H1 (cell line): ENCODE measurements around the gene PFDN4. TPM values are rescaled to one million over a fixed set of nuclear protein-coding genes. Genes with fewer than 3 reads are reported as not detected.

Experiments used
- CTCF ChIA-PET: fragments of 300-600 bp; sonication (Branson Sonifier 250); formaldehyde crosslinking; loops from one replicate; lab custom pipeline; 2021; ENCODE audit not compliant: partially characterized antibody; lab: Charles Lee
- POLR2A ChIA-PET: fragments of 300-600 bp; sonication (Branson Sonifier 250); formaldehyde crosslinking; loops from one replicate; lab custom pipeline; 2021; ENCODE audit warnings: inconsistent platforms; ENCODE audit not compliant: partially characterized antibody; lab: Charles Lee
- DNase-seq, 2 experiments: peaks; one replicate each; pipeline versions ENCODE4 v3.0.0 to v3.0.0-alpha.2; 2010 to 2022; ENCODE audit warnings: low spot score in 2 of 2, low read depth in 1 of 2, mixed read lengths in 1 of 2
- FAIRE-seq: peaks from 2 replicates; lab custom pipeline; 2011; peaks lifted over from hg19 to GRCh38; lab: Jason Lieb, UNC
- H2AFZ ChIP-seq: 2 replicates; pipeline ENCODE4 v1.8.1; 2012; ENCODE audit warnings: low read length, inconsistent platforms
- H2AK5ac ChIP-seq: 2 replicates; pipeline ENCODE4 v1.6.1; 2013; ENCODE audit warnings: low read depth, low read length
- H2BK120ac ChIP-seq: replicated peaks from 2 replicates; pipeline ENCODE3; 2013; ENCODE audit warnings: low read depth, low read length, inconsistent platforms
- H2BK12ac ChIP-seq: 2 replicates; pipeline ENCODE4 v1.6.1; 2013; ENCODE audit warnings: low read depth, low read length
- H2BK15ac ChIP-seq: 2 replicates; pipeline ENCODE4 v1.6.1; 2013; ENCODE audit warnings: low read length
- H2BK20ac ChIP-seq: 2 replicates; pipeline ENCODE4 v1.6.1; 2013; ENCODE audit warnings: low read length
- H2BK5ac ChIP-seq: 2 replicates; pipeline ENCODE4 v1.6.1; 2013; ENCODE audit warnings: low read depth, low read length
- H3K14ac ChIP-seq: 2 replicates; pipeline ENCODE4 v1.6.1; 2013; ENCODE audit warnings: inconsistent platforms; ENCODE audit not compliant: insufficient read length
- H3K18ac ChIP-seq: 2 replicates; pipeline ENCODE4 v1.6.1; 2013; ENCODE audit warnings: low read length; ENCODE audit errors: extremely low read depth
- H3K23ac ChIP-seq: 2 replicates; pipeline ENCODE4 v1.6.1; 2013; ENCODE audit warnings: inconsistent platforms; ENCODE audit not compliant: insufficient read length
- H3K23me2 ChIP-seq: 2 replicates; pipeline ENCODE4 v1.6.1; 2013; ENCODE audit warnings: low read depth, low read length
- H3K27ac ChIP-seq: 2 replicates; pipeline ENCODE4 v1.6.1; 2011; ENCODE audit warnings: low read depth, low read length, inconsistent platforms
- H3K27me3 ChIP-seq, 4 experiments: replicated peaks in 1 of 4; 1 replicate in 1 of 4; 2 replicates in 3 of 4; pipeline versions ENCODE4 v1.6.1 to v1.8.1; 2011 to 2013; ENCODE audit warnings: low read length in 3 of 4, mild to moderate bottlenecking in 3 of 4, inconsistent platforms in 2 of 4, mixed read lengths in 2 of 4, moderate library complexity in 1 of 4; ENCODE audit not compliant: control insufficient read depth in 3 of 4, insufficient read depth in 3 of 4; ENCODE audit errors: extremely low read depth in 1 of 4
- H3K36me3 ChIP-seq, 4 experiments: 2 replicates each; pipeline versions ENCODE4 v1.6.1 to v1.8.1; 2011 to 2013; ENCODE audit warnings: mild to moderate bottlenecking in 4 of 4, low read length in 3 of 4, moderate library complexity in 2 of 4, control low read depth in 1 of 4, inconsistent platforms in 1 of 4; ENCODE audit not compliant: insufficient read depth in 4 of 4, control insufficient read depth in 2 of 4
- H3K4ac ChIP-seq: replicated peaks from 2 replicates; pipeline ENCODE3; 2013; ENCODE audit warnings: low read length, low read depth, mixed read lengths, inconsistent platforms; ENCODE audit not compliant: insufficient read length
- H3K4me1 ChIP-seq, 4 experiments: replicated peaks in 1 of 4; 1 replicate in 1 of 4; 2 replicates in 3 of 4; pipeline versions ENCODE4 v1.6.1 to v1.8.1; 2011 to 2013; ENCODE audit warnings: low read length in 3 of 4, inconsistent platforms in 2 of 4, mixed read lengths in 1 of 4; ENCODE audit not compliant: insufficient read depth in 4 of 4, control insufficient read depth in 3 of 4
- H3K4me2 ChIP-seq, 2 experiments: 2 replicates each; pipeline versions ENCODE4 v1.6.1 to v1.8.1; 2011 to 2013; ENCODE audit warnings: low read depth in 2 of 2, low read length in 2 of 2, control low read depth in 1 of 2, inconsistent platforms in 1 of 2, mild to moderate bottlenecking in 1 of 2; ENCODE audit not compliant: insufficient read depth in 1 of 2
- H3K4me3 ChIP-seq, 4 experiments: fragments of 200-600, 300-600 bp in 1 of 4; sonication (generic), shearing (Covaris generic), sonication (Bioruptor Twin) in 1 of 4; 2 replicates each; pipeline versions ENCODE4 v1.5.1 to v1.8.1; 2011 to 2016; ENCODE audit warnings: low read length in 4 of 4, low read depth in 3 of 4, control low read depth in 2 of 4, inconsistent platforms in 2 of 4, mild to moderate bottlenecking in 2 of 4, mixed read lengths in 1 of 4, moderate library complexity in 1 of 4; ENCODE audit not compliant: insufficient read depth in 2 of 4; ENCODE audit errors: extremely low read depth in 1 of 4
- H3K56ac ChIP-seq: replicated peaks from 2 replicates; pipeline ENCODE3; 2013; ENCODE audit warnings: low read depth, mild to moderate bottlenecking, mixed read lengths, low read length, inconsistent platforms; ENCODE audit not compliant: insufficient read length
- H3K79me1 ChIP-seq: 2 replicates; pipeline ENCODE4 v1.6.1; 2013; ENCODE audit warnings: low read depth, low read length, control low read depth
- H3K79me2 ChIP-seq, 2 experiments: 2 replicates each; pipeline versions ENCODE4 v1.6.1 to v1.8.1; 2012 to 2013; ENCODE audit warnings: low read length in 2 of 2, mild to moderate bottlenecking in 2 of 2, inconsistent platforms in 1 of 2; ENCODE audit not compliant: insufficient read depth in 2 of 2, control insufficient read depth in 1 of 2
- H3K9ac ChIP-seq, 4 experiments: replicated peaks in 1 of 4; 1 replicate in 1 of 4; 2 replicates in 3 of 4; pipeline versions ENCODE4 v1.6.1 to v1.8.1; 2011 to 2013; ENCODE audit warnings: low read depth in 3 of 4, low read length in 3 of 4, control low read depth in 2 of 4, mild to moderate bottlenecking in 2 of 4, moderate library complexity in 2 of 4, inconsistent platforms in 1 of 4; ENCODE audit errors: extremely low read depth in 1 of 4
- H3K9me3 ChIP-seq, 2 experiments: 2 replicates each; pipeline versions ENCODE4 v1.6.1 to v1.8.1; 2012 to 2013; ENCODE audit warnings: mild to moderate bottlenecking in 2 of 2, moderate library complexity in 2 of 2, control low read depth in 1 of 2, inconsistent platforms in 1 of 2, low read depth in 1 of 2, low read length in 1 of 2, mixed read lengths in 1 of 2; ENCODE audit not compliant: insufficient read depth in 2 of 2
- H4K20me1 ChIP-seq, 2 experiments: replicated peaks in 1 of 2; 2 replicates each; pipeline versions ENCODE3 to v1.8.1; 2011 to 2013; ENCODE audit warnings: inconsistent platforms in 2 of 2, low read length in 2 of 2, mild to moderate bottlenecking in 1 of 2; ENCODE audit not compliant: insufficient read depth in 2 of 2, control insufficient read depth in 1 of 2
- H4K5ac ChIP-seq: 2 replicates; pipeline ENCODE4 v1.6.1; 2013; ENCODE audit warnings: low read length, low read depth, mixed read lengths, inconsistent platforms; ENCODE audit not compliant: insufficient read length
- H4K8ac ChIP-seq: 2 replicates; pipeline ENCODE4 v1.8.0; 2013; ENCODE audit warnings: mild to moderate bottlenecking, moderate library complexity, low read length, inconsistent platforms; ENCODE audit not compliant: insufficient read depth; ENCODE audit errors: extremely low read depth
- H4K91ac ChIP-seq: replicated peaks from 2 replicates; pipeline ENCODE3; 2013; ENCODE audit warnings: low read length, mixed read lengths, inconsistent platforms; ENCODE audit not compliant: insufficient read length
- CREB1 ChIP-seq: IDR thresholded peaks from 2 replicates; pipeline ENCODE4 v1.6.1; 2012; ENCODE audit warnings: inconsistent platforms
- RAD21 ChIP-seq, 2 experiments: IDR thresholded peaks in 1 of 2; conservative IDR thresholded peaks in 1 of 2; 2 replicates each; pipeline ENCODE4 v1.6.1; 2011; ENCODE audit warnings: low read depth in 2 of 2, low read length in 2 of 2, improper control_type of control experiment in 1 of 2, inconsistent platforms in 1 of 2, mild to moderate bottlenecking in 1 of 2, moderate library complexity in 1 of 2
- SAP30 ChIP-seq: fragments of 300-600 bp; sonication (generic); IDR thresholded peaks from 2 replicates; pipeline ENCODE4 v1.7.1; 2012; ENCODE audit warnings: low read length, moderate library complexity, mild to moderate bottlenecking, inconsistent platforms; ENCODE audit not compliant: insufficient read depth, insufficient replicate concordance
- WGBS, 2 experiments: shearing (Covaris generic) in 1 of 2; methylation state at CpG; one replicate each; pipeline versions ENCODE4 v1.1.6 to v1.1.7; 2013 to 2015; ENCODE audit warnings: low lambda C conversion rate in 2 of 2, mixed read lengths in 2 of 2, inconsistent platforms in 1 of 2, low coverage in 1 of 2, missing lambda C conversion rate in 1 of 2; ENCODE audit not compliant: insufficient replicate concordance in 2 of 2, insufficient coverage in 1 of 2, insufficient read length in 1 of 2; ENCODE audit errors: extremely low coverage in 1 of 2, missing lambda C conversion rate in 1 of 2; 5-methylcytosine and 5-hydroxymethylcytosine counted together
- polyA plus RNA-seq, 7 experiments: library from polyadenylated mRNA; depleted of rRNA in 3 of 7; stranded (reverse) in 5 of 7; unstranded in 2 of 7; fragments of >200 nt in 5 of 7; fragments of 200-250 nt in 2 of 7; gene quantifications; 1 replicate in 5 of 7; 2 replicates in 1 of 7; 4 replicates in 1 of 7; pipeline versions ENCODE4 v1.2.1 to v1.2.3, GENCODE V29; 2011 to 2013; ENCODE audit warnings: missing spikeins in 2 of 7, mixed read lengths in 2 of 7
- total RNA-seq: library from RNA; stranded (reverse); fragmentation: NEBNext Ultra II Directional; extraction: Animal tissue kit (Norgen Biotek cat#: 25700); gene quantifications from 2 replicates; pipeline ENCODE4 v1.2.1, GENCODE V29; 2021

The PFDN4 gene
- total and polyA plus RNA-seq, 2 of the 8 experiments (the other 6 are each of a cell fraction or from before 2014, with no cell fraction given) = 41.9 to 96.8 TPM

- Histone ChIP-seq H3K79me2 (no peaks in the 10 kb centered on the region), H2BK20ac (no peak overlapping the region), H2AFZ (no peak overlapping the region), H2AK5ac (no peak overlapping the region), H3K23ac (no peak overlapping the region), H4K5ac (no peak overlapping the region), H3K36me3 (no peaks in the 10 kb centered on the region), H3K27ac (no peak overlapping the region), H4K20me1 (no peaks in the 10 kb centered on the region), H4K91ac (no peak overlapping the region), H3K4me3 (no peak overlapping the region), H3K27me3 (no peaks in the 10 kb centered on the region), H3K4me2 (no peak overlapping the region), H3K4me1 (peaks cover 0 to 4% (median 3%) of the 10 kb centered on the region in 4 experiments; a peak in 4 of 7 replicates), H3K23me2 (no peaks in the 10 kb centered on the region; the same call in 1 of the 2 replicates), H3K9me3 (peaks cover 0 to 5% of the 10 kb centered on the region in 2 experiments; a peak in 1 of 4 replicates), H3K14ac (no peak overlapping the region), H2BK120ac (no peak overlapping the region)
- POLR2A ChIA-PET = no interaction called here
- no peak for FAIRE-seq
- TF ChIP-seq SAP30 (no peak), CREB1 (no peak), RAD21 (IDR thresholded peaks at IDR 0.05 in 1 of 2, conservative IDR thresholded peaks at IDR 0.05 in 1 of 2; ENCODE audit: low read depth in 2 of 2, low read length in 2 of 2) (no peak)
- TF ChIP-seq, all 59 proteins: peak for 0
- no peak overlapping the region for H3K18ac ChIP-seq
- H3K4ac ChIP-seq = no peak overlapping the region
- CTCF ChIA-PET = no interaction called here
- H3K79me1 ChIP-seq = no peaks in the 10 kb centered on the region
- H3K56ac ChIP-seq = no peak overlapping the region
- H4K8ac ChIP-seq = no peak overlapping the region
- no peak overlapping the region for H2BK5ac ChIP-seq
- no peak for DNase-seq
- WGBS, 2 experiments = 97% methylated on average over 5 of the region's 5 CpGs; no CpG with 5 or more reads in 1 of the 2 experiments
- no peak overlapping the region for H2BK15ac ChIP-seq
- no peak overlapping the region for H3K9ac ChIP-seq
- no peak overlapping the region for H2BK12ac ChIP-seq
Measured at GRCh38 chr20:54227751-54228150, 19.9 kb downstream of the PFDN4 start.
